Adrenal gland (tissue), 5 donors: Measurements from ENCODE around the gene RNASE7.

ENCODE experiments used
- POLR2A ChIP-seq, 2 donors: fragments of 450-650 bp; IDR thresholded peaks; one replicate each; pipeline ENCODE4 v1.6.1; 2017; ENCODE audit warnings: antibody characterized with exemption in 2 of 2, mild to moderate bottlenecking in 2 of 2, moderate library complexity in 1 of 2
- TF ChIP-seq, protein P1 (sequence below), 6 experiments: fragments of 450-650 bp in 4 of 6; fragments of 200-600 bp in 2 of 6; sonication (generic) in 1 of 6; IDR thresholded peaks; 1 replicate in 5 of 6; 2 replicates in 1 of 6; pipeline versions ENCODE4 v1.5.1 to v1.8.0; 2016 to 2021; ENCODE audit warnings: antibody characterized with exemption in 6 of 6, mild to moderate bottlenecking in 2 of 6, moderate library complexity in 1 of 6
- donor health status: DM: no; HTN: no; CAD: no.

DNA sequence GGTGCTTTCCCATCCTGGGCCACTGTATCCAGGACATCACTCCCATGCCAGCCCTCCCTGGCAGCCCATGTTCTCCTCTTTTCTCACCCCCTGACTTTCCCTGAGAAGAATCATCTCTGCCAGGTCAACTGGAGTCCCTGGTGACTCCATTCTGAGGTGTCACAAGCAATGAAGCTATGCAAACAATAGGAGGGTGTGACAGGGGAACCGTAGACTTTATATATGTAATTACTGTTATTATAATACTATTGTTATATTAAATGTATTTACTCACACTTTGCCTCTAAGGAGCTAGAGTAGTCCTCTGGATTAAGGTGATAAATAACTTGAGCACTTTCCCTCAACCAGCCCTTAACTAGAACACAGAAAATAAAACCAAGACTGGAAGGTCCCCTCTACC lies 47.1 kb downstream of the RNASE7 start:
- TF ChIP-seq, protein P1, sequence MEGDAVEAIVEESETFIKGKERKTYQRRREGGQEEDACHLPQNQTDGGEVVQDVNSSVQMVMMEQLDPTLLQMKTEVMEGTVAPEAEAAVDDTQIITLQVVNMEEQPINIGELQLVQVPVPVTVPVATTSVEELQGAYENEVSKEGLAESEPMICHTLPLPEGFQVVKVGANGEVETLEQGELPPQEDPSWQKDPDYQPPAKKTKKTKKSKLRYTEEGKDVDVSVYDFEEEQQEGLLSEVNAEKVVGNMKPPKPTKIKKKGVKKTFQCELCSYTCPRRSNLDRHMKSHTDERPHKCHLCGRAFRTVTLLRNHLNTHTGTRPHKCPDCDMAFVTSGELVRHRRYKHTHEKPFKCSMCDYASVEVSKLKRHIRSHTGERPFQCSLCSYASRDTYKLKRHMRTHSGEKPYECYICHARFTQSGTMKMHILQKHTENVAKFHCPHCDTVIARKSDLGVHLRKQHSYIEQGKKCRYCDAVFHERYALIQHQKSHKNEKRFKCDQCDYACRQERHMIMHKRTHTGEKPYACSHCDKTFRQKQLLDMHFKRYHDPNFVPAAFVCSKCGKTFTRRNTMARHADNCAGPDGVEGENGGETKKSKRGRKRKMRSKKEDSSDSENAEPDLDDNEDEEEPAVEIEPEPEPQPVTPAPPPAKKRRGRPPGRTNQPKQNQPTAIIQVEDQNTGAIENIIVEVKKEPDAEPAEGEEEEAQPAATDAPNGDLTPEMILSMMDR (IDR thresholded peaks at IDR 0.05): no peak
- no peak for TF ChIP-seq POLR2A (IDR thresholded peaks at IDR 0.05)
